Measurements from ENCODE around the gene HSFY2. TPM values are rescaled to one million over a fixed set of nuclear protein-coding genes. Genes with fewer than 3 reads are reported as not detected.
"Not testable (repeated sequence)": the region's sequence is repeated elsewhere in the genome, so short reads cannot be mapped to it uniquely, and the experiment has no call there.

The HSFY2 gene
- total RNA-seq (not detected), polyA plus RNA-seq (0.09 TPM)

DNA sequence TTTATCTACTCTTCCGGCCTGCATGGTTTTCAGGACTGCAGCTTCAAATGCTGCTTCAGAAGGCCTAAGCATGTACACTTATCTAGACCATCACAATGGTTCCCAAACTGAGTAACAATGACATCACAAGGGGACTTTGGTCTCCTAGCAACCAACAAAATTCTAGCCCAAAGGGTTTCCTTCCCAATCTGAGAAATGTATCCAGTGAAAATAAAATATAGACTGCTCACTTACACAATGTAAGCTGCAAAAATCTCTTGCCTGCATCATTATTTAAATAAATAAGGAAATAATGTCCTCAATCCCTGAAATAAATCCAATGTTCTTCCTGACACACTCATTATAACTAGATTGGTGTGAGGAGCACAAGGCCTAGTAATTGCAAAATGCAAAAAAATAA is at the start of gene HSFY2:
HSFY2 (minus strand) TSS at position 101 of the 400 bp plus-strand sequence. CDS start 117 bp downstream, outside the sequence.
- WGBS, result no CpG with 5 or more reads among the region's 1 CpG
- not testable (repeated sequence) for H3K4me1 ChIP-seq (ENCODE audit: insufficient read depth); H3K27ac ChIP-seq (ENCODE audit: low read depth)

GRCh38 chrY:18815751-18816150 is 42.2 kb upstream of the HSFY2 start:
- H3K4me3 ChIP-seq (ENCODE audit: low read depth, low read length); H3K36me3 ChIP-seq (ENCODE audit: insufficient read depth); H3K4me1 ChIP-seq (ENCODE audit: insufficient read depth); H3K27ac ChIP-seq (ENCODE audit: low read depth); DNase-seq (ENCODE audit: extremely low spot score): not testable (repeated sequence)
- no CpG with 5 or more reads among the region's 5 CpGs for WGBS

More for the DNA sequence above, at the start of gene HSFY2:
- not testable (repeated sequence) for DNase-seq (ENCODE audit: extremely low spot score); H3K36me3 ChIP-seq (ENCODE audit: insufficient read depth); H3K4me3 ChIP-seq (ENCODE audit: low read depth, low read length)

DNA sequence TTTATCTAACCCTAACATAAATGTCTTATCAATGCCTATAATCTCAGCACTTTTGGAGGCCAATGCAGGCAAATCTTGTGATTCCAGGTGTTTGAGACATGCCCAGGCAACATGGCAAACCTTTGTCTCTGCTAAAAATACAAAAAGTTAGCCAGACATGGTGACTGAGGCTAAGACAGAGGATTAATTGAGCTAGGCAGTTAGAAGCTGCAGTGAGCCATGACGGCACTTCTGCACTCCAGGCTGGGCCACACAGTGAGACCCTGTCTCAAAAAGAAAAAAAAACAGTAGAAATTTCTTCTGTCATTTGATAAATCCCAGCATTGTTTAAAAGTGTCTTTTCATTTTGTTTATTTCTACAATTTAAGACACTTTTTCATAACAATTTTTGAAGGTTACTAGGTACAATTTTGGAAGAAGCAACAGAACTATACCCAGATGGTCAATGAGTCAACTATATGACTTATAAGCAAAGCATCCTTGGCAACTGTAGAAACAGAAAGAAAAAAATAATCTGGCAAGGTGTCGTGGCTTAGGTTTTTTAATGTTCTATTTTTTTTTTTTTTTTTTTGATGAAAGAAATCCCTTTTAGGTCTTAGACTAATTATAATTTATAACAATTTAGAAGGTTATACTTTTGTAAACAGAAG is 15.3 kb upstream of the HSFY2 start:
- H3K27ac ChIP-seq (ENCODE audit: low read depth); DNase-seq (ENCODE audit: extremely low spot score); H3K36me3 ChIP-seq (ENCODE audit: insufficient read depth); H3K4me1 ChIP-seq (ENCODE audit: insufficient read depth); H3K4me3 ChIP-seq (ENCODE audit: low read depth, low read length): not testable (repeated sequence)
- WGBS, result no CpG with 5 or more reads among the region's 2 CpGs

- not testable (repeated sequence) for H3K4me1 ChIP-seq (ENCODE audit: insufficient read depth); H3K36me3 ChIP-seq (ENCODE audit: insufficient read depth)
- no CpG with 5 or more reads among the region's 2 CpGs for WGBS
These were observed 19.5 kb downstream of the HSFY2 start for GRCh38 chrY:18754077-18754476.

GRCh38 chrY:18753133-18753815 is 20.3 kb downstream of the HSFY2 start:
- not testable (repeated sequence) for H3K36me3 ChIP-seq (ENCODE audit: insufficient read depth); DNase-seq (ENCODE audit: extremely low spot score); H3K4me3 ChIP-seq (ENCODE audit: low read depth, low read length); H3K4me1 ChIP-seq (ENCODE audit: insufficient read depth); H3K27ac ChIP-seq (ENCODE audit: low read depth)
- no CpG with 5 or more reads among the region's 2 CpGs for WGBS

More at GRCh38 chrY:18754077-18754476, 19.5 kb downstream of the HSFY2 start:
- H3K4me3 ChIP-seq (ENCODE audit: low read depth, low read length); H3K27ac ChIP-seq (ENCODE audit: low read depth); DNase-seq (ENCODE audit: extremely low spot score): not testable (repeated sequence)

DNA sequence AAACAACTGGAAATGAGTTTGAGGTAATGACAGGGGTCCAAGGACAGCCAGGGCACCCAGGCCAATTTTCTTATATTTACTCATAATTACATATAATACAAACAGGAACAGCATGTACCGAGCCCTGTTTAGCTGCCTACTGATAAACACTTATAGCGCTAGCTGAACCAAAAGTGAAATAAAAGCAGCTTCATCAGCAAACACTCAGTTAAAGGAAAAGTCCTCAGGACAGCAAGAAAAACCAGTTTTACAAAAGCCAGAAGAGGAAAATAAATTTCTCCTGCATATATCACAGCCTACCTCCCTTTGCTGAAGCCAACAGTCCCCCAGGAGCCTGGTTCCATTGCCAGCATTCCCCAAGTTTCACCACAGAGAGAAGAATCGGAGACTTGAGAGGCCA is 49.8 kb downstream of the HSFY2 start:
- WGBS, result no CpG with 5 or more reads among the region's 3 CpGs
- H3K4me1 ChIP-seq (ENCODE audit: insufficient read depth); DNase-seq (ENCODE audit: extremely low spot score); H3K4me3 ChIP-seq (ENCODE audit: low read depth, low read length); H3K27ac ChIP-seq (ENCODE audit: low read depth); H3K36me3 ChIP-seq (ENCODE audit: insufficient read depth): not testable (repeated sequence)

Small RNA genes within 50 kb of the gene (small RNA-seq; reads per million reads assigned to genes)
- gene GPM6BP2, result not detected

Other genes with a start within 250 kb of the HSFY2 start
- gene HSFY1, start 227.0 kb downstream of the HSFY2 start, total RNA-seq, result not detected
- gene HSFY1, start 227.0 kb downstream of the HSFY2 start, polyA plus RNA-seq, result not detected

All from urinary bladder (tissue), 4 donors.